ENCODE measurements around the gene DHX57.

DNA sequence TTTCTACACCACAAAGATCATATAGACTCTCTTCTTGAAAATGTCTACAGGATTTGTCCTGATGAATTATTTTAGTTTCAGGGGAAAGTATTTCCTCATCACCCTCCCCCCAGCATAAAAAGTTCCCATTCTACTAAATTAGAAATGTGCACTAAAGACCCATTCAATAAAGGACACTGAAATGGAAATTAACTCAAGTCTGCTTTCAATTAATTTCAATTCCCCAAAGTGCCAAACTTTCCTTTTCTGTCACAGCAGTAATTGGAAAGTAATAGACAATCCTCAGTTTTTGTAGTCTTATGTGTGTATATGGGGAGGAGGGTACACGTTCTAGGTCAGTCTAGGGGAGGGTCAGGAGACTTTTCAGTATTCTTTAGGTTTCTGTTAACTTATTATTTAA is 35.5 kb upstream of the DHX57 start:
- TF ChIP-seq, protein P1, sequence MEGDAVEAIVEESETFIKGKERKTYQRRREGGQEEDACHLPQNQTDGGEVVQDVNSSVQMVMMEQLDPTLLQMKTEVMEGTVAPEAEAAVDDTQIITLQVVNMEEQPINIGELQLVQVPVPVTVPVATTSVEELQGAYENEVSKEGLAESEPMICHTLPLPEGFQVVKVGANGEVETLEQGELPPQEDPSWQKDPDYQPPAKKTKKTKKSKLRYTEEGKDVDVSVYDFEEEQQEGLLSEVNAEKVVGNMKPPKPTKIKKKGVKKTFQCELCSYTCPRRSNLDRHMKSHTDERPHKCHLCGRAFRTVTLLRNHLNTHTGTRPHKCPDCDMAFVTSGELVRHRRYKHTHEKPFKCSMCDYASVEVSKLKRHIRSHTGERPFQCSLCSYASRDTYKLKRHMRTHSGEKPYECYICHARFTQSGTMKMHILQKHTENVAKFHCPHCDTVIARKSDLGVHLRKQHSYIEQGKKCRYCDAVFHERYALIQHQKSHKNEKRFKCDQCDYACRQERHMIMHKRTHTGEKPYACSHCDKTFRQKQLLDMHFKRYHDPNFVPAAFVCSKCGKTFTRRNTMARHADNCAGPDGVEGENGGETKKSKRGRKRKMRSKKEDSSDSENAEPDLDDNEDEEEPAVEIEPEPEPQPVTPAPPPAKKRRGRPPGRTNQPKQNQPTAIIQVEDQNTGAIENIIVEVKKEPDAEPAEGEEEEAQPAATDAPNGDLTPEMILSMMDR (conservative IDR thresholded peaks at IDR 0.05 in 1 of 2, IDR thresholded peaks at IDR 0.05 in 1 of 2; ENCODE audit: extremely low read depth in 1 of 2, insufficient read depth in 1 of 2, low read depth in 1 of 2, low read length in 2 of 2) = no peak
- no peak for TF ChIP-seq EZH2 (IDR thresholded peaks at IDR 0.05; ENCODE audit: borderline replicate concordance, low read length)

All from mammary epithelial cell (primary cell).